Measurements from ENCODE around the gene ERCC6.

DNA sequence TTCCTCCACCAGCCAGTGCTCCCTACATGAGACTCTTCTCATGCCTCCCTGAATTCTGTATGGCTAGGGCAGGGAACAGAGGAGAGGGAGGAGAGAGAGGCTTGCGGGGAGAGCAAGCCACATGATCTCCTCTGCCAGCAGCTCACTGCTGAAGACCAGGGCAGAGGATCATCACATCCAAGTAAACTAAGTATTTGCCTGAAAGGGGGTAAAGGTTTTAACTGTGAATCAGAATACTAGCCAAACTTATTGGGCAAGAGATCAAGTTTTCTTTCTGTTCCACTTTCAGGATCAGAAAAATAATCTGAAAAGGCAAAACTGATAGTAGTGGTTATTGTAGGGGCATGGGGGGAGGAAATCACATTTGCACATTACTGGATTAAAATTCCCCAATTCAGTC, 17.8 kb upstream of the ERCC6 start:
- TF ChIP-seq CTCF (IDR thresholded peaks at IDR 0.05 in 2 of 3, conservative IDR thresholded peaks at IDR 0.05 in 1 of 3; ENCODE audit: control insufficient read depth in 2 of 3, extremely low read depth in 1 of 3, insufficient read depth in 1 of 3, low read depth in 3 of 3, low read length in 3 of 3) (no peak), EP300 (IDR thresholded peaks at IDR 0.05; ENCODE audit: borderline replicate concordance in 1 of 2, control insufficient read depth in 1 of 2, low read depth in 2 of 2, low read length in 2 of 2) (no peak), CHD4 (IDR thresholded peaks at IDR 0.05) (no peak), CHD2 (IDR thresholded peaks at IDR 0.05; ENCODE audit: borderline replicate concordance, low read depth, low read length) (no peak), PKNOX1 (IDR thresholded peaks at IDR 0.05) (no peak), RELA (IDR thresholded peaks at IDR 0.05; ENCODE audit: borderline replicate concordance, partially characterized antibody) (no peak)
- TF ChIP-seq, protein P1, sequence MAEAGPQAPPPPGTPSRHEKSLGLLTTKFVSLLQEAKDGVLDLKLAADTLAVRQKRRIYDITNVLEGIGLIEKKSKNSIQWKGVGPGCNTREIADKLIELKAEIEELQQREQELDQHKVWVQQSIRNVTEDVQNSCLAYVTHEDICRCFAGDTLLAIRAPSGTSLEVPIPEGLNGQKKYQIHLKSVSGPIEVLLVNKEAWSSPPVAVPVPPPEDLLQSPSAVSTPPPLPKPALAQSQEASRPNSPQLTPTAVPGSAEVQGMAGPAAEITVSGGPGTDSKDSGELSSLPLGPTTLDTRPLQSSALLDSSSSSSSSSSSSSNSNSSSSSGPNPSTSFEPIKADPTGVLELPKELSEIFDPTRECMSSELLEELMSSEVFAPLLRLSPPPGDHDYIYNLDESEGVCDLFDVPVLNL (IDR thresholded peaks at IDR 0.05; ENCODE audit: low read depth, low read length): no peak

Data from GM12878 (cell line).